Stomach smooth muscle (tissue), 2 donors: ENCODE results near the gene DAPK2.

Source experiments
- H3K27ac ChIP-seq: one replicate; pipeline ENCODE4 v1.7.0; 2013; ENCODE audit warnings: mild to moderate bottlenecking, low read length, inconsistent platforms
- H3K27me3 ChIP-seq, 2 donors: one replicate each; pipeline ENCODE4 v1.7.0; 2013; ENCODE audit warnings: low read length in 2 of 2; ENCODE audit not compliant: insufficient read depth in 2 of 2, control insufficient read depth in 1 of 2
- H3K36me3 ChIP-seq, 2 donors: one replicate each; pipeline ENCODE4 v1.7.0; 2013; ENCODE audit warnings: low read length in 2 of 2; ENCODE audit not compliant: control insufficient read depth in 2 of 2, insufficient read depth in 2 of 2
- H3K4me1 ChIP-seq: one replicate; pipeline ENCODE4 v1.7.0; 2013; ENCODE audit warnings: low read length; ENCODE audit not compliant: control insufficient read depth, insufficient read depth
- H3K4me3 ChIP-seq, 2 donors: one replicate each; pipeline ENCODE4 v1.7.0; 2013; ENCODE audit warnings: low read length in 2 of 2
- H3K9ac ChIP-seq, 2 donors: one replicate each; pipeline ENCODE4 v1.7.0; 2013; ENCODE audit warnings: low read length in 2 of 2, mild to moderate bottlenecking in 1 of 2
- H3K9me3 ChIP-seq, 2 donors: one replicate each; pipeline ENCODE4 v1.7.0; 2013; ENCODE audit warnings: low read length in 2 of 2; ENCODE audit not compliant: control insufficient read depth in 2 of 2
- donor health status: healthy.
- donor health status: Pancreatic carcinoma.

DAPK2 gene

GRCh38 chr15:63984331-63984730 lies 62.0 kb downstream of the DAPK2 start:
- Histone ChIP-seq H3K27me3 (no peaks in the 10 kb centered on the region), H3K36me3 (no peaks in the 10 kb centered on the region), H3K27ac (no peak overlapping the region), H3K9ac (no peak overlapping the region), H3K4me3 (no peak overlapping the region), H3K9me3 (no peaks in the 10 kb centered on the region), H3K4me1 (peaks cover 2% of the 10 kb centered on the region)

GRCh38 chr15:63983061-63983711 lies 63.1 kb downstream of the DAPK2 start:
- Histone ChIP-seq H3K27ac (no peak overlapping the region), H3K9me3 (no peaks in the 10 kb centered on the region), H3K4me3 (no peak overlapping the region), H3K4me1 (peaks cover 14% of the 10 kb centered on the region), H3K27me3 (no peaks in the 10 kb centered on the region), H3K36me3 (no peaks in the 10 kb centered on the region), H3K9ac (no peak overlapping the region)

- Histone ChIP-seq H3K36me3 (no peaks in the 10 kb centered on the region), H3K9me3 (no peaks in the 10 kb centered on the region), H3K9ac (no peak overlapping the region), H3K4me3 (no peak overlapping the region), H3K4me1 (peaks cover 15% of the 10 kb centered on the region), H3K27me3 (no peaks in the 10 kb centered on the region), H3K27ac (no peak overlapping the region)
These were observed 63.9 kb downstream of the DAPK2 start for GRCh38 chr15:63982381-63982854.

GRCh38 chr15:63981596-63982320 lies 64.5 kb downstream of the DAPK2 start:
- H3K27ac ChIP-seq = no peak overlapping the region

GRCh38 chr15:63979262-63979793 lies 67.0 kb downstream of the DAPK2 start:
- no peak overlapping the region for H3K9ac ChIP-seq

More at GRCh38 chr15:63981596-63982320, 64.5 kb downstream of the DAPK2 start:
- Histone ChIP-seq H3K27me3 (no peaks in the 10 kb centered on the region), H3K4me3 (no peak overlapping the region), H3K36me3 (no peaks in the 10 kb centered on the region), H3K9ac (no peak overlapping the region), H3K9me3 (no peaks in the 10 kb centered on the region), H3K4me1 (peaks cover 15% of the 10 kb centered on the region)

GRCh38 chr15:63978511-63979261 lies 67.6 kb downstream of the DAPK2 start:
- no peaks in the 10 kb centered on the region for H3K9me3 ChIP-seq
- peaks cover 13% of the 10 kb centered on the region for H3K4me1 ChIP-seq
- no peak overlapping the region for H3K9ac ChIP-seq
- no peaks in the 10 kb centered on the region for H3K27me3 ChIP-seq
- H3K27ac ChIP-seq = peak overlapping the region; percentile 49
- no peaks in the 10 kb centered on the region for H3K36me3 ChIP-seq
- H3K4me3 ChIP-seq = no peak overlapping the region

More at GRCh38 chr15:63979262-63979793, 67.0 kb downstream of the DAPK2 start:
- H3K4me1 ChIP-seq = peaks cover 13% of the 10 kb centered on the region
- peak overlapping the region; percentile 46 for H3K27ac ChIP-seq
- H3K36me3 ChIP-seq = no peaks in the 10 kb centered on the region
- no peaks in the 10 kb centered on the region for H3K9me3 ChIP-seq
- no peaks in the 10 kb centered on the region for H3K27me3 ChIP-seq
- H3K4me3 ChIP-seq = no peak overlapping the region

- no peak overlapping the region for H3K27ac ChIP-seq
- no peaks in the 10 kb centered on the region for H3K9me3 ChIP-seq
- H3K36me3 ChIP-seq = no peaks in the 10 kb centered on the region
- peaks cover 13% of the 10 kb centered on the region for H3K4me1 ChIP-seq
- no peaks in the 10 kb centered on the region for H3K27me3 ChIP-seq
- H3K4me3 ChIP-seq = no peak overlapping the region
- no peak overlapping the region for H3K9ac ChIP-seq
These were observed 69.2 kb downstream of the DAPK2 start for GRCh38 chr15:63977119-63977518.

- Histone ChIP-seq H3K27me3 (no peaks in the 10 kb centered on the region), H3K4me3 (no peak overlapping the region), H3K27ac (no peak overlapping the region), H3K4me1 (peaks cover 10% of the 10 kb centered on the region), H3K36me3 (no peaks in the 10 kb centered on the region), H3K9ac (no peak overlapping the region), H3K9me3 (no peaks in the 10 kb centered on the region)
These were observed 72.3 kb downstream of the DAPK2 start for GRCh38 chr15:63974021-63974420.

- H3K36me3 ChIP-seq = no peaks in the 10 kb centered on the region
- no peak overlapping the region for H3K9ac ChIP-seq
- no peak overlapping the region for H3K4me3 ChIP-seq
- H3K27me3 ChIP-seq = no peaks in the 10 kb centered on the region
- H3K9me3 ChIP-seq = no peaks in the 10 kb centered on the region
- peaks cover 4% of the 10 kb centered on the region for H3K4me1 ChIP-seq
- no peak overlapping the region for H3K27ac ChIP-seq
These were observed 72.9 kb downstream of the DAPK2 start for GRCh38 chr15:63973212-63974009.

- H3K27me3 ChIP-seq = no peaks in the 10 kb centered on the region
- H3K9ac ChIP-seq = no peak overlapping the region
- no peaks in the 10 kb centered on the region for H3K36me3 ChIP-seq
- no peak overlapping the region for H3K4me3 ChIP-seq
- H3K27ac ChIP-seq = no peak overlapping the region
- no peaks in the 10 kb centered on the region for H3K4me1 ChIP-seq
- H3K9me3 ChIP-seq = no peaks in the 10 kb centered on the region
These were observed 73.5 kb downstream of the DAPK2 start for GRCh38 chr15:63972801-63973200.
